Osteoblast (primary cell): ENCODE data around the gene SALL4. TPM values are rescaled to one million over a fixed set of nuclear protein-coding genes. Genes with fewer than 3 reads are reported as not detected.

Source experiments
- DNase-seq: peaks from one replicate; pipeline ENCODE4 v3.0.0; 2011; ENCODE audit warnings: low spot score, mixed read lengths; ENCODE audit not compliant: insufficient read length; ENCODE audit errors: missing footprints
- H2AFZ ChIP-seq: 2 replicates; pipeline ENCODE4 v1.6.0; 2011; ENCODE audit warnings: mild to moderate bottlenecking, low read length
- H3K27ac ChIP-seq: 2 replicates; pipeline ENCODE4 v1.5.1; 2011; ENCODE audit warnings: mild to moderate bottlenecking, low read depth, low read length, moderate library complexity
- H3K27me3 ChIP-seq: 2 replicates; pipeline ENCODE4 v1.6.0; 2012; ENCODE audit warnings: mild to moderate bottlenecking, control low read depth, inconsistent platforms, low read length, moderate library complexity; ENCODE audit not compliant: insufficient read depth
- H3K36me3 ChIP-seq: 2 replicates; pipeline ENCODE4 v1.5.1; 2011; ENCODE audit warnings: mild to moderate bottlenecking, low read length, control low read depth, moderate library complexity; ENCODE audit not compliant: insufficient read depth
- H3K4me1 ChIP-seq: 2 replicates; pipeline ENCODE4 v1.5.1; 2011; ENCODE audit warnings: mild to moderate bottlenecking, low read length, control low read depth, moderate library complexity; ENCODE audit not compliant: insufficient read depth
- H3K4me2 ChIP-seq: 2 replicates; pipeline ENCODE4 v1.6.0; 2011; ENCODE audit warnings: mild to moderate bottlenecking, low read length; ENCODE audit not compliant: insufficient read depth
- H3K4me3 ChIP-seq: fragments of 200-600 bp; sonication (generic); 3 replicates; pipeline ENCODE4 v1.5.1; 2012; ENCODE audit warnings: mild to moderate bottlenecking, low read length, inconsistent platforms; ENCODE audit not compliant: insufficient read depth
- H3K79me2 ChIP-seq: 2 replicates; pipeline ENCODE4 v1.6.0; 2012; ENCODE audit warnings: mild to moderate bottlenecking, low read length, control low read depth, inconsistent platforms; ENCODE audit not compliant: insufficient read depth
- H3K9me3 ChIP-seq: 2 replicates; pipeline ENCODE4 v1.5.1; 2011; ENCODE audit warnings: low read depth, low read length, control low read depth
- H4K20me1 ChIP-seq: 2 replicates; pipeline ENCODE4 v1.6.0; 2012; ENCODE audit warnings: mild to moderate bottlenecking, low read length, control low read depth; ENCODE audit not compliant: insufficient read depth
- total RNA-seq: library from RNA; depleted of rRNA; stranded (reverse); fragments of >200 nt; gene quantifications from 2 replicates; pipeline ENCODE4 v1.2.3, GENCODE V29; 2012
- TF ChIP-seq, protein P1 (sequence below): IDR thresholded peaks from 2 replicates; pipeline ENCODE4 v1.5.1; 2011; ENCODE audit warnings: mild to moderate bottlenecking, low read depth, low read length, moderate library complexity; ENCODE audit errors: extremely low read depth

Gene SALL4
- total RNA-seq, 1 donor, result 3.3 TPM

DNA sequence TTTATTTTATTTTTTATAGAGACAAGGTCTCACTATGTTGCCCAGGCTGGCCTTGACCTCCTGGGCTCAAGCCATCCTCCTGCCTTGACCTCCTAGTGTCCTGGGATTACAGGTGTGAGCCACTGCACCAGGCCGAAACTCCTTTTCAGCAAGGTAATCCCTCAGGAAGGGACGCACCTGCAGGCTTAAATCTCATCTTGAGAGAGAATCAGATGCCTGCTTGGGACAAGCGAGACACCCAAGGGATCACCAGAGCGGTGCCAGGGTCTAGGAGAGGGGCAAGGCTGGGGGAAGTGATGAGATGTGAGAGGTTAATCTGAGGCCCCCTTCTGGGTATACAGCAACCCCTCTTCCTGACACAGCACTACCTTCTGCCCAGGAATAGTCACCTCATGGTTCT, 30.1 kb downstream of the SALL4 start:
- Histone ChIP-seq H3K9me3 (no peaks in the 10 kb centered on the region), H4K20me1 (no peaks in the 10 kb centered on the region), H2AFZ (no peak overlapping the region), H3K4me1 (no peaks in the 10 kb centered on the region), H3K79me2 (no peaks in the 10 kb centered on the region), H3K27me3 (no peaks in the 10 kb centered on the region), H3K4me3 (no peak overlapping the region), H3K27ac (no peak overlapping the region), H3K4me2 (no peak overlapping the region), H3K36me3 (no peaks in the 10 kb centered on the region)
- no peak for DNase-seq
- TF ChIP-seq, protein P1, sequence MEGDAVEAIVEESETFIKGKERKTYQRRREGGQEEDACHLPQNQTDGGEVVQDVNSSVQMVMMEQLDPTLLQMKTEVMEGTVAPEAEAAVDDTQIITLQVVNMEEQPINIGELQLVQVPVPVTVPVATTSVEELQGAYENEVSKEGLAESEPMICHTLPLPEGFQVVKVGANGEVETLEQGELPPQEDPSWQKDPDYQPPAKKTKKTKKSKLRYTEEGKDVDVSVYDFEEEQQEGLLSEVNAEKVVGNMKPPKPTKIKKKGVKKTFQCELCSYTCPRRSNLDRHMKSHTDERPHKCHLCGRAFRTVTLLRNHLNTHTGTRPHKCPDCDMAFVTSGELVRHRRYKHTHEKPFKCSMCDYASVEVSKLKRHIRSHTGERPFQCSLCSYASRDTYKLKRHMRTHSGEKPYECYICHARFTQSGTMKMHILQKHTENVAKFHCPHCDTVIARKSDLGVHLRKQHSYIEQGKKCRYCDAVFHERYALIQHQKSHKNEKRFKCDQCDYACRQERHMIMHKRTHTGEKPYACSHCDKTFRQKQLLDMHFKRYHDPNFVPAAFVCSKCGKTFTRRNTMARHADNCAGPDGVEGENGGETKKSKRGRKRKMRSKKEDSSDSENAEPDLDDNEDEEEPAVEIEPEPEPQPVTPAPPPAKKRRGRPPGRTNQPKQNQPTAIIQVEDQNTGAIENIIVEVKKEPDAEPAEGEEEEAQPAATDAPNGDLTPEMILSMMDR, result no peak

DNA sequence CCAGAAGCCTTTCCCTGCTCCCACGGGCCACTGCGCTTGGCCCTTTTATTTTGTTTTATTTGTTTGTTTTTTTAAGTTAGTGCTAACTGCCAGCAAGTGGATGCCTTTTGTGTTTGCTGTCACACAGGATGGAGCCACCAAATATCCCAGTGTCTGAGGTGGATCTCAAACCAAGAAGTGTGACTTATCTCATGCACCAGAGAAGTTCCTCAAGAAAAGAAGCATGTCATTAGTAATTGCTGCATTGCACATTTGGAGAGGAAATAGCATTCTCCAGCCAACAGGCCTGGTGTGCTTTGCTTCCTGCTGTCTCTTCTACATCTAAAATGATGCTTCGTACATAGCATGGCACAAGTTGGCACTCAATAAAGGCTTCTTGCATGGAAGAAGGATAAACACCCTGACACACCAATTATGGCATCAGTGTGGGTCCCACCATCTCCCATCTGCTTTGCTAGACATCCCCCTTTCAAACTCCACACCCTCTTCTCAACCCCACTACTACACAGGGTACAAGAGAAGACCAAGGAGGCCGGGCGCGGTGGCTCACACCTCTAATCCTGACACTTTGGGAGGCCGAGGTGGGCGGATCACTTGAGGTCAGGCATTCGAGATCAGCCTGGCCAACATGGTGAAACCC, 32.2 kb downstream of the SALL4 start:
- no peak overlapping the region for H3K27ac ChIP-seq
- H4K20me1 ChIP-seq, result no peaks in the 10 kb centered on the region
- H3K4me3 ChIP-seq, result no peak overlapping the region
- no peaks in the 10 kb centered on the region for H3K9me3 ChIP-seq
- no peak overlapping the region for H3K4me2 ChIP-seq
- H3K27me3 ChIP-seq, result no peaks in the 10 kb centered on the region
- no peak for DNase-seq
- TF ChIP-seq, protein P1, result no peak
- no peaks in the 10 kb centered on the region for H3K36me3 ChIP-seq
- H2AFZ ChIP-seq, result no peak overlapping the region
- H3K4me1 ChIP-seq, result no peaks in the 10 kb centered on the region
- H3K79me2 ChIP-seq, result peaks cover 2% of the 10 kb centered on the region

DNA sequence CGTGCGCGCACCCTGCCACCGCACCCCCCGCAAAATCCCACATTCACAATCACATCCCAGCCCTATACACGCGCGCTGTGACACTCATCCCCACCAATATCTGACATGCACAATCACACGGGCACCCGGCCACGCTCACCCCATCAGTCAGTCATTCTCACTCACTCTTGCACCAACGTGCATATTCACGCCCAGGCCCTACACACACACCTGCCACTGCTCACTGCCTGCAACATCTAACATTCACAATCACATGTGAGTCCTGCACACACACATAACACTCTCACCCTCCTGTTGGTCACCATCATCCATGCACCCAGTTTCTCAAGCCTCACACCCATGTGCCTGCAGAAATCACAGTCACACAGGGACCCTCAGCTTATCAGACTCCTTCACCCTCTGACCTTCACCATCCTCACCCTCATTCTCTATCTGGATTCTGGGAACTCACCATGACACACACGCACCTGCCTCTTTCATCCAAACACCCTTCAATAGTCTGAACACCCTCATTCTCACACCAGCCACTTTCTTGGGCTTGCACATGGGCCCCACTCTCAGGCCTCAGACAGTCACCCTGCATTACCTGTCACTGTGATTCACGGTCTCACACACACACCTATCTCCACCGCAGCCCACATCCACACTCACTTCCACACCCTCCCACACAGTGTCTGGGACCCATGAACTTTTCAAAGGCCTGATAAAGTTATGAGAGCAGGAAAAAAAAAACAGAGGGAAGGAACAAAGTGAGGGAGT, 33.4 kb downstream of the SALL4 start:
- H3K27ac ChIP-seq, result no peak overlapping the region
- H3K4me3 ChIP-seq, result peak overlapping the region; percentile 56
- peak overlapping the region; percentile 15 for H2AFZ ChIP-seq
- peaks cover 3% of the 10 kb centered on the region for H3K79me2 ChIP-seq
- H3K27me3 ChIP-seq, result no peaks in the 10 kb centered on the region
- H4K20me1 ChIP-seq, result no peaks in the 10 kb centered on the region
- TF ChIP-seq, protein P1, result no peak
- DNase-seq, result no peak
- no peaks in the 10 kb centered on the region for H3K4me1 ChIP-seq
- no peaks in the 10 kb centered on the region for H3K9me3 ChIP-seq
- H3K36me3 ChIP-seq, result no peaks in the 10 kb centered on the region
- peak overlapping the region; percentile 63 for H3K4me2 ChIP-seq
